Lower lobe of right lung (tissue), 2 donors: ENCODE results near the gene KRT73. TPM values are rescaled to one million over a fixed set of nuclear protein-coding genes. Genes with fewer than 3 reads are reported as not detected.

Experiments
- ATAC-seq, 2 donors: fragments of 200-7000 bp; cut with Tn5 transposase; one replicate each; pipeline ENCODE4 v1.9.1; 2020 to 2022; ENCODE audit warnings: mild to moderate bottlenecking in 2 of 2, moderate library complexity in 2 of 2
- DNase-seq: peaks from one replicate; pipeline ENCODE4 v3.0.0-alpha.2; 2020
- H3K27ac ChIP-seq: fragments of 200-600 bp; one replicate; pipeline ENCODE4 v1.8.0; 2022
- H3K27me3 ChIP-seq: fragments of 200-600 bp; one replicate; pipeline ENCODE4 v1.8.0; 2022; ENCODE audit warnings: low read depth
- H3K36me3 ChIP-seq: fragments of 200-600 bp; one replicate; pipeline ENCODE4 v1.8.0; 2022; ENCODE audit warnings: mild to moderate bottlenecking
- H3K4me1 ChIP-seq: fragments of 200-600 bp; one replicate; pipeline ENCODE4 v1.8.0; 2022
- H3K4me3 ChIP-seq: fragments of 200-600 bp; one replicate; pipeline ENCODE4 v1.8.0; 2022; ENCODE audit warnings: mild to moderate bottlenecking
- H3K9me3 ChIP-seq: fragments of 200-600 bp; one replicate; pipeline ENCODE4 v1.8.0; 2022
- intact Hi-C: fragments of 100-400 bp; cut with DNase I; formaldehyde crosslinking; loops from one replicate; pipeline ENCODE4 v1.11.0; 2022
- total RNA-seq: library from RNA; stranded (reverse); fragmentation: NEBNext Ultra II Directional; extraction: Animal tissue kit (Norgen Biotek cat#: 25700); gene quantifications from one replicate; pipeline ENCODE4 v1.2.1, GENCODE V29; 2021
- TF ChIP-seq, protein P1 (sequence below): fragments of 200-600 bp; IDR thresholded peaks from one replicate; pipeline ENCODE4 v1.8.0; 2022; ENCODE audit warnings: antibody characterized with exemption, mild to moderate bottlenecking
- donor health status: DM: no; HTN: yes; CAD: no; lungs with severe emphysema.

Gene KRT73
- total RNA-seq, 1 donor from 2014 or later: not detected

DNA sequence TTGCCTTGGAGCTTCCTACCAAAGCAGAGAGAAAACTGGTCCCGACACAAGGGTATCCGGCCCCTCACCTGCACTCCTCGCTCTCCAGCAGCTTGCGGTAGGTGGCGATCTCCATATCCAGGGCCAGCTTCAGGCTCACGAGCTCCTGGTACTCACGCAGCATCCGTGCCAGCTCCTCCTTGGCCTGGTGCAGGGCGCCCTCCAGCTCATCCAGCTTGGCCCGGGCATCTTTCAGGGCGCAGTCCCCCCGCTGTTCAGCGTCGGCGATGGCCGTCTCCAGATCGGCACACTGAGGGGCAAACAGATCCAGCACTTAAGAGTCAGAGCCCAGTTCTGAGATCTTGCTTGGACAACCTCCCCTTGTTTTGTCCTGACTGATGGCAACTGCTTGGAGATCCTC is 30.8 kb downstream of the KRT73 start:
- Histone ChIP-seq H3K36me3 (no peaks in the 10 kb centered on the region), H3K27me3 (peaks cover 8% of the 10 kb centered on the region), H3K9me3 (no peaks in the 10 kb centered on the region), H3K4me1 (no peaks in the 10 kb centered on the region), H3K27ac (no peak overlapping the region), H3K4me3 (no peak overlapping the region)
- ATAC-seq (no peak), DNase-seq (no peak)
- TF ChIP-seq, protein P1, sequence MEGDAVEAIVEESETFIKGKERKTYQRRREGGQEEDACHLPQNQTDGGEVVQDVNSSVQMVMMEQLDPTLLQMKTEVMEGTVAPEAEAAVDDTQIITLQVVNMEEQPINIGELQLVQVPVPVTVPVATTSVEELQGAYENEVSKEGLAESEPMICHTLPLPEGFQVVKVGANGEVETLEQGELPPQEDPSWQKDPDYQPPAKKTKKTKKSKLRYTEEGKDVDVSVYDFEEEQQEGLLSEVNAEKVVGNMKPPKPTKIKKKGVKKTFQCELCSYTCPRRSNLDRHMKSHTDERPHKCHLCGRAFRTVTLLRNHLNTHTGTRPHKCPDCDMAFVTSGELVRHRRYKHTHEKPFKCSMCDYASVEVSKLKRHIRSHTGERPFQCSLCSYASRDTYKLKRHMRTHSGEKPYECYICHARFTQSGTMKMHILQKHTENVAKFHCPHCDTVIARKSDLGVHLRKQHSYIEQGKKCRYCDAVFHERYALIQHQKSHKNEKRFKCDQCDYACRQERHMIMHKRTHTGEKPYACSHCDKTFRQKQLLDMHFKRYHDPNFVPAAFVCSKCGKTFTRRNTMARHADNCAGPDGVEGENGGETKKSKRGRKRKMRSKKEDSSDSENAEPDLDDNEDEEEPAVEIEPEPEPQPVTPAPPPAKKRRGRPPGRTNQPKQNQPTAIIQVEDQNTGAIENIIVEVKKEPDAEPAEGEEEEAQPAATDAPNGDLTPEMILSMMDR: no peak
- intact Hi-C loops: no loop called here

DNA sequence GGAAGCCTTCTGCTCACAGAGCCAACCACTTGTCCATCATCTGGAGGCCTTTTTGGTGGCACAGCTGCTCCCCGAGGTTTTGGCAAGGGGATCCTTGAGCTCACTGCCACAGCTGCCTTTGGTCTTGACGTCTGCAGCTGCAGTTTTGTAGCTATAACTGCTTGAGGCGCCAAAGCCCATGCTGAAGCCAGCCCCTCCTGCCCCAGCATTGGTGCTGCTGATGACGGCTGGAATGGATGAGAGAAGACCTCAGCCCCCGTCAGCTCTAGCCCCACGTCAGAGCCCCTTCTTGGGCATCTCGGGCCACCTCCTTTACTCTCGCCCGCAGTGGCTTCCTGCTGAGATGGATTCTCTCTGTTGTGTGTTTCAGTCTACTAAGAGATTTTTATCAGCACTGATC is 32.4 kb downstream of the KRT73 start:
- Histone ChIP-seq H3K4me3 (no peak overlapping the region), H3K9me3 (no peaks in the 10 kb centered on the region), H3K36me3 (no peaks in the 10 kb centered on the region), H3K27ac (no peak overlapping the region), H3K4me1 (no peaks in the 10 kb centered on the region), H3K27me3 (peaks cover 16% of the 10 kb centered on the region)
- TF ChIP-seq, protein P1: no peak
- DNase-seq (no peak), ATAC-seq (no peak)
- intact Hi-C loops: no loop called here

DNA sequence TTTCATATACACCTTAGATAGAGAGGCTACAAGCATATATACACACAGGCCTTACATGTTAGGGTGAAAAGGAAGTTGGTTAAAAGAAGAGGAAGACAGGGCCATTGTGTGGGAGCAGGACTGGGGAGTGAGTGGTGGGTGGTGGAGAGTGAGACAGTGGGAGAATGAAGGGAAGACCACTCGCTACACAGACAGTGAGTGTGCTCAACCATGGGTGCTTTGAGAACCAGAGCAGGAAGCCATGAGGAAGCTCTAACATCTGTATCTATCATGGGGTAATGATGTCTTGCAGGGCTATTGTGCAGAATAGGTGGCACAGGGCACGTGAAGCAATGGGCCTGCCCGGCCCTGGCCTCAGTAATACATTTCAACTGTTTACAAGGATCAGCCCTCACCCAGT is 33.3 kb downstream of the KRT73 start:
- peaks cover 20% of the 10 kb centered on the region for H3K27me3 ChIP-seq
- no peak overlapping the region for H3K27ac ChIP-seq
- no peak for DNase-seq
- no peak overlapping the region for H3K4me3 ChIP-seq
- intact Hi-C loops: no loop called here
- H3K9me3 ChIP-seq: no peaks in the 10 kb centered on the region
- no peaks in the 10 kb centered on the region for H3K4me1 ChIP-seq
- no peaks in the 10 kb centered on the region for H3K36me3 ChIP-seq
- no peak for ATAC-seq
- TF ChIP-seq, protein P1: no peak

DNA sequence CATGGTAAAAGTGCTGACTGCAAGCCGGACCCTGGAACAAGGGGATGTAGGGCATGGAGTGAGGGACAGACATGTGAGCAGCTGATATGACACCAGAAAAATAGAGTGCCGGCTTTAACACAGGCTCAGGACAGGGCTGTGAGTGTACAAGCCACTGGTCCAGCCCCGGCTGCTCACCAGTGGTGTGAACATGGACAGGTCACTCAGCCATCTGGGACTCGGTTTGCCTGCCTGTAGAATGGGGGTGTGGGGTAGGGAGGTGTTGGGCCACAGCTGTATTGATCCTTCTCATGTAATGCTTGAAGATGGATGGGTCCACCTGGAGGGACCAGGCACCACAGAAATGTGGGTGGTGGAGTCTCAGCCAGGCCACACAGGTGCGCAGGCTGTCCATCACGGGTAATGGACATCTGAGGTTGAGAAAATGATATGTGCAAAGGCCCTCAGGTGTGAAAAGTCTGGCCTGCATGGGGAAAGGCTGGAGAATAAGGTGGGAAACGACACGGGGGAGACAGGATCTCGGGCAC is 34.1 kb downstream of the KRT73 start:
- peaks cover 23% of the 10 kb centered on the region for H3K27me3 ChIP-seq
- no peaks in the 10 kb centered on the region for H3K9me3 ChIP-seq
- intact Hi-C loops: loop anchor here (5.0 kb wide), 1 partner anchor 298 kb away; no protein-coding TSS in a partner anchor
- TF ChIP-seq, protein P1: no peak
- DNase-seq (no peak), ATAC-seq (no peak)
- H3K27ac ChIP-seq: no peak overlapping the region
- H3K4me3 ChIP-seq: no peak overlapping the region
- no peaks in the 10 kb centered on the region for H3K36me3 ChIP-seq
- no peaks in the 10 kb centered on the region for H3K4me1 ChIP-seq

DNA sequence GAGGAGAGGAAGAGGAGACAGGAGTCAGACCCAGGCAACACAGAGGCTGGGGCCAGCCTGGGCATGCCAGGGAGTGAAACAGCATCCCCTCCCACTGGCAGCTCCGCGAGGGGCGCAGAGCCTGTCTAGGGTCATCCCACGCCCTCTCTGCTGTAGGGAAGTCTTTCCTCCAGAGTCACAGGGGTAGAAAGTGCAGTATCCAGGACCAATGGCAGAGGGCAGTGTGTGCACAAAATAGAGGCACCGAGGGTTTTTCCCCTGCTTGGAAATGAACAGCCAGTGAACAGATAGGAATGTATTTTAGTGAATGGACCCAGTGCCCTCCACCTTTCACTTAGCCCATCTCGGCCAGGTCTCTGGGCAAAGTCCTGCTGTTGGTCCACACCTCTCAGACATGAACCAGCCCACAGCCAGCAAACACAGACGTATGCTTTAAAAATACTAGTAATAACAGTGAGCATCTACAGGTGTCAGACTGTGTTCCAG is 35.3 kb downstream of the KRT73 start:
- no peak overlapping the region for H3K4me3 ChIP-seq
- no peaks in the 10 kb centered on the region for H3K36me3 ChIP-seq
- no peaks in the 10 kb centered on the region for H3K4me1 ChIP-seq
- no peaks in the 10 kb centered on the region for H3K9me3 ChIP-seq
- H3K27ac ChIP-seq: no peak overlapping the region
- ATAC-seq: peak; percentile 83 to 89
- TF ChIP-seq, protein P1: peak; percentile 67
- no peak for DNase-seq
- H3K27me3 ChIP-seq: peaks cover 20% of the 10 kb centered on the region
- intact Hi-C loops: loop anchor here (5.0 kb wide), 1 partner anchor 299 kb away; no protein-coding TSS in a partner anchor
